ENCODE data around the gene GFY. TPM values are rescaled to one million over a fixed set of nuclear protein-coding genes. Genes with fewer than 3 reads are reported as not detected.

The GFY gene
- total and polyA plus RNA-seq, 2 donors (not counting 3 experiments of a cell fraction or from before 2014, with no cell fraction given), result not detected

GRCh38 chr19:49445997-49446396 lies 20.8 kb downstream of the GFY start:
- Histone ChIP-seq H3K79me2 (ENCODE audit: control insufficient read depth, insufficient read depth, low read length) (peaks cover 7% of the 10 kb centered on the region), H3K4me2 (ENCODE audit: insufficient read depth, low read length) (no peak overlapping the region), H3K36me3 (ENCODE audit: control insufficient read depth in 2 of 2, extremely low read depth in 1 of 2, insufficient read depth in 2 of 2, low read length in 2 of 2) (peaks cover 0 to 4% of the 10 kb centered on the region in 2 experiments), H3K27ac (ENCODE audit: insufficient read depth, low read depth, low read length) (no peak overlapping the region), H3K9me1 (replicated peaks; ENCODE audit: control insufficient read depth, extremely low read depth, insufficient read depth, low read length) (no peaks in the 10 kb centered on the region), H3K9ac (replicated peaks; ENCODE audit: extremely low read depth, insufficient read depth, low read length) (no peak overlapping the region), H3K9me3 (replicated peaks; ENCODE audit: control insufficient read depth, insufficient read depth, low read length) (no peaks in the 10 kb centered on the region), H4K20me1 (replicated peaks; ENCODE audit: control insufficient read depth, extremely low read depth, insufficient read depth, low read length) (no peaks in the 10 kb centered on the region), H3K4me3 (replicated peaks in 1 of 3; ENCODE audit: insufficient read depth in 1 of 3, low read depth in 1 of 3, low read length in 3 of 3) (no peak overlapping the region), H3K4me1 (ENCODE audit: control insufficient read depth, extremely low read depth, insufficient read depth, low read length) (peaks cover 5% of the 10 kb centered on the region), H3K27me3 (ENCODE audit: control insufficient read depth in 2 of 2, insufficient read depth in 2 of 2, low read length in 2 of 2) (peaks cover 8 to 13% of the 10 kb centered on the region in 2 experiments), H2AFZ (ENCODE audit: low read depth, low read length) (no peak overlapping the region)
- intact Hi-C loops (cut with micrococcal nuclease), result no loop called here
- ChIA-PET CTCF (interaction anchor here (1.9 kb wide), 1 partner anchor 54 kb away, joined by 8 read pairs; no protein-coding TSS in a partner anchor), POLR2A (no interaction called here)
- dilution Hi-C loops (cut with MboI; ENCODE audit: extremely low pct_ligation_motif_present, low sequenced_read_pairs), result no loop called here
- FAIRE-seq, result no peak
- TF ChIP-seq POLR2AphosphoS5 (IDR thresholded peaks at IDR 0.05; ENCODE audit: insufficient read depth, low read depth, low read length) (no peak), JUN (IDR thresholded peaks at IDR 0.05; ENCODE audit: borderline replicate concordance, insufficient read depth, insufficient read length, low read depth) (no peak), MYC (IDR thresholded peaks at IDR 0.05; ENCODE audit: low read depth, low read length) (no peak), GATA2 (IDR thresholded peaks at IDR 0.05; ENCODE audit: insufficient read depth, insufficient read length, low read depth, low read length) (no peak), CTCF (IDR thresholded peaks at IDR 0.05; ENCODE audit: extremely low read depth in 1 of 2, insufficient read depth in 1 of 2, low read depth in 1 of 2, low read length in 2 of 2) (no peak), POLR2A (IDR thresholded peaks at IDR 0.05; ENCODE audit: low read depth, low read length) (no peak), FOS (IDR thresholded peaks at IDR 0.05; ENCODE audit: borderline replicate concordance, insufficient read depth, low read length) (no peak), EZH2 (IDR thresholded peaks at IDR 0.05; ENCODE audit: borderline replicate concordance, low read depth, low read length, severe bottlenecking) (no peak), MAX (IDR thresholded peaks at IDR 0.05; ENCODE audit: insufficient read depth, insufficient read length) (no peak)
- DNase-seq (ENCODE audit: low read depth, low spot score), result no peak
- no TSS peak for BruUV-seq (replicated peaks)

Data from endothelial cell of umbilical vein (primary cell).